ENCODE results near the gene RPS2.

Gene RPS2

DNA sequence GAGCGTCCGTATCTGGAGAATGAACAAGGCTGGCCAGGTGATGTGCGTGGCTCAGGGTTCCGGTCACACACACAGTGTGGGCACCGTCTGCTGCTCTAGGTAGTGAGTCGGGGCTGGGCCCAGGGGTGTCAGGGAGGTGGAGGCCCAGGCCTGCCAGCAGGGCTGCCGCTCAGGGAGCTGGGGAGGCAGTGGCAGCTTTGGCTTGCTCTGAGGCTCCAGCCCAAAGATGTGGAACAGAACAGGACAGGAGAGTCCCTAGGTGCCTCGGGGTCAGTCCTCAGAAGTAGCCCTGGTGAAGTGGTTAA, 11.5 kb upstream of the RPS2 start:
- no peak overlapping the region for H3K4me3 ChIP-seq (replicated peaks; ENCODE audit: low read depth, low read length)
- TF ChIP-seq, protein P1, sequence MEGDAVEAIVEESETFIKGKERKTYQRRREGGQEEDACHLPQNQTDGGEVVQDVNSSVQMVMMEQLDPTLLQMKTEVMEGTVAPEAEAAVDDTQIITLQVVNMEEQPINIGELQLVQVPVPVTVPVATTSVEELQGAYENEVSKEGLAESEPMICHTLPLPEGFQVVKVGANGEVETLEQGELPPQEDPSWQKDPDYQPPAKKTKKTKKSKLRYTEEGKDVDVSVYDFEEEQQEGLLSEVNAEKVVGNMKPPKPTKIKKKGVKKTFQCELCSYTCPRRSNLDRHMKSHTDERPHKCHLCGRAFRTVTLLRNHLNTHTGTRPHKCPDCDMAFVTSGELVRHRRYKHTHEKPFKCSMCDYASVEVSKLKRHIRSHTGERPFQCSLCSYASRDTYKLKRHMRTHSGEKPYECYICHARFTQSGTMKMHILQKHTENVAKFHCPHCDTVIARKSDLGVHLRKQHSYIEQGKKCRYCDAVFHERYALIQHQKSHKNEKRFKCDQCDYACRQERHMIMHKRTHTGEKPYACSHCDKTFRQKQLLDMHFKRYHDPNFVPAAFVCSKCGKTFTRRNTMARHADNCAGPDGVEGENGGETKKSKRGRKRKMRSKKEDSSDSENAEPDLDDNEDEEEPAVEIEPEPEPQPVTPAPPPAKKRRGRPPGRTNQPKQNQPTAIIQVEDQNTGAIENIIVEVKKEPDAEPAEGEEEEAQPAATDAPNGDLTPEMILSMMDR (IDR thresholded peaks at IDR 0.05; ENCODE audit: low read depth, low read length, missing control alignments) = no peak
- no peak for DNase-seq (ENCODE audit: extremely low read depth, low read depth)

DNA sequence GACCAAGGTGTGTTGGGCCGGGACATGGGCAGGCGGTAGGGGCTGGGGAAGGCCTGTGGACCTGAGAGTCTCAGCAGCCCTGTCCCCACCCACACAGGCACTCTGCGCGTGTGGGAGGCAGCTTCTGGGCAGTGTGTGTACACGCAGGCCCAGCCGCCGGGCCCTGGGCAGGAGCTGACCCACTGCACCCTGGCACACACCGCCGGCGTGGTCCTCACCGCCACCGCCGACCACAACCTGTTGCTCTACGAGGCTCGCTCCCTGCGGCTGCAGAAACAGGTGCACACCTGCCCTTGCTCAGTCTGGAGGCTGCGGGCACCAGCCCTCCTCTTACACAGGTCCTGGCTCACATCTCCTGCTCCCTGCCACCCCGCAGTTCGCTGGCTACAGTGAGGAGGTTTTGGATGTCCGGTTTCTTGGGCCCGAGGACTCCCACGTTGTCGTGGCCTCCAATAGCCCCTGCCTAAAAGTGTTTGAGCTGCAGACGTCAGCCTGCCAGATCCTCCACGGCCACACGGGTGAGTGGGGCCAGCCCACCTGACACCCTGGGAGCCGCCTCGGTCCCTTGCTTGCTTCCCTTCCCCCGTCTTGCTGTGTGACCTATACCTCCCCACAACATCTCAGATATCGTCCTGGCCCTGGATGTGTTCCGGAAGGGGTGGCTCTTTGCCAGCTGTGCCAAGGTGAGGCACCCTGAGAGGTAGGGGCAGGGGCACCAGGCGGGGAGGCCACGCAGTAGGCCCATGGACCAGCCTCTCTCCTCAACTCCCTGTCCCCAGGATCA, 11.0 kb upstream of the RPS2 start:
- no peak for DNase-seq (ENCODE audit: extremely low read depth, low read depth)
- TF ChIP-seq, protein P1 (IDR thresholded peaks at IDR 0.05; ENCODE audit: low read depth, low read length, missing control alignments) = no peak
- H3K4me3 ChIP-seq (replicated peaks; ENCODE audit: low read depth, low read length) = no peak overlapping the region

DNA sequence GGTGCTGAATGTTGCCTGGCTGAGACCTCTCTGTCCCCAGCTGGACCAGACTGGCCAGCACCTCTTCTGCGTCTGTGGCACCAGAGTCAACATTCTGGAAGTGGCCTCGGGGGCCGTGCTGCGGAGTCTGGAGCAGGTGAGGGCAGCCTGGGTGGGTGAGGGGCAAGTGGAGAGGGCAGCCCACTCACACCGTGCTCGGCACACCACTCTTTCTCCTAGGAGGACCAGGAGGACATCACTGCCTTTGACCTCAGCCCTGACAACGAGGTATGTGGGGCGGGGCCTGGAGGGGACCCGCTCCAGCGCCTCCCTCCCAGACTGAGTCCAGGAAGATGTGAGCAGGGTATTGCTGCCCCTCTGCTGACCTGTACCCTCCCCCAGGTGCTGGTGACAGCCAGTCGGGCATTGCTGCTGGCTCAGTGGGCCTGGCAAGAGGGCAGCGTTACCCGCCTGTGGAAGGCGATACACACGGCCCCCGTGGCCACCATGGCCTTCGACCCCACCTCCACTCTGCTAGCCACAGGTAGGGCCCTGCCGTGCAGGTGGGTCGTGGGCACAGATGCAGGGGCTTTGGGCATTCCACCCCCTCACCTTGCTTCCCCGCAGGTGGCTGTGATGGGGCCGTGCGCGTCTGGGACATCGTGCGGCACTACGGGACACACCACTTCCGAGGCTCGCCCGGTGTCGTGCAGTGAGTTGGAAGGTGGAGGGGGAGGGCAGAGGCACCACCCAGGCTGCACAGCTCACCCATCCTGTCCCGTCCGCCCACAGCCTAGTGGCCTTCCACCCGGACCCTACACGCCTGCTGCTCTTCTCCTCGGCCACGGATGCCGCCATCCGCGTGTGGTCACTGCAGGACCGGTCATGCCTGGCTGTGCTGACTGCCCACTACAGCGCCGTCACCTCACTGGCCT, 9.8 kb upstream of the RPS2 start:
- H3K4me3 ChIP-seq (replicated peaks; ENCODE audit: low read depth, low read length) = no peak overlapping the region
- TF ChIP-seq, protein P1 (IDR thresholded peaks at IDR 0.05; ENCODE audit: low read depth, low read length, missing control alignments) = no peak
- no peak for DNase-seq (ENCODE audit: extremely low read depth, low read depth)

DNA sequence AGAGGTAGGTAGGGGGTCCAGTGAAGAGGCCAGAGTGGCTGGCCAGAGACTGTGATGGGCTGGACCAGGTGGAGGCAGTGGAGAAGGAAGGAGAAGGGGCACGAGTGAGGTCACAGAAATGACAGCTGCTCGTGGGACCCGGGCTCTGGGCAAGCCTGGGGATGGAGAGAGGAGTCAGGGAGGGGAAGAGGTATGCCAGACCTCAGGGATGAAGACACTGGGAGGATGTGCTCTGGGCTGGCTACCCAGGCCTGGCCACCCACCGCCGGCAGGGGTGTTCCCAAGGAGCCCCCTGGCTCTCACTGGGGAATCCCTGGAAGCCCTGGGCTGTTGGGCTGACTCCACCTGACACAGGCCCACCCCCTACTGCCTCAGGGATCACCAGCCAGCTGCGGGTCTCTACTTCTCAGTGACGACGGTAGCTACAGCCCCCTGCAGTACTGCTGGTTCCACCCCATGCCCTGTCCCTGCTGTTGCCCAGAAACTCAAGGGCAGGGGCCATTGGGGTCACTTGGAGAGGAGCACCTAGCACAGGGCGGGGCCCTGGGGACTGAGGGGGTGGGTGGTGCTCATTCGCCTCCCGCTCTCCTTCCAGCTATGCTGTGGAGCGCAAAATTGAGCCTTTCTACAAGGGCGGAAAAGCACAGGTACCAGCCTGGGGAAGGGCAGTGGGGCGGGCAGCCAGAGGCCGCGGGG, 9.0 kb upstream of the RPS2 start:
- TF ChIP-seq, protein P1 (IDR thresholded peaks at IDR 0.05; ENCODE audit: low read depth, low read length, missing control alignments) = no peak
- H3K4me3 ChIP-seq (replicated peaks; ENCODE audit: low read depth, low read length) = peak overlapping the region; percentile 95
- no peak for DNase-seq (ENCODE audit: extremely low read depth, low read depth)

DNA sequence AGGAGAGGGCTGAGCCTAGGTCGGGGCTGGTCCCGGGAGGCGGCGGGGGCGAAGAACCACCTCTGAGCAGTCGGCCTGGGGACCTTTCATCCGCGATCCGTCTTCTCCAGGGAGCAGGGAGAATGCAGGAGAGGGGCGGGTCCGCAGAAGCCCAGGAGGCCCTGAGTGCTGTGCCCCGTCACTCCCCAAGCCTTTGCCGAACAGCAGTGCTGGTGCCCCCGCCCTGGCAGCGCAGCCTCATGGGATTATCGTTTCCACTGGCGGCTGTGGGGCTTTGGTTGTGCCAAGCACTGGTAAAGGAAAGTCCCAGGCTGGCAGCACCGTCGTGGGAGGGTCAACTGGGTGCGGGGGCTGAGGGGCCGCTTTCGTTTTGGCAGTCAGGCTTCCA, 7.9 kb upstream of the RPS2 start:
- TF ChIP-seq, protein P1 (IDR thresholded peaks at IDR 0.05; ENCODE audit: low read depth, low read length, missing control alignments) = no peak
- H3K4me3 ChIP-seq (replicated peaks; ENCODE audit: low read depth, low read length) = peak overlapping the region; percentile 95
- no peak for DNase-seq (ENCODE audit: extremely low read depth, low read depth)

DNA sequence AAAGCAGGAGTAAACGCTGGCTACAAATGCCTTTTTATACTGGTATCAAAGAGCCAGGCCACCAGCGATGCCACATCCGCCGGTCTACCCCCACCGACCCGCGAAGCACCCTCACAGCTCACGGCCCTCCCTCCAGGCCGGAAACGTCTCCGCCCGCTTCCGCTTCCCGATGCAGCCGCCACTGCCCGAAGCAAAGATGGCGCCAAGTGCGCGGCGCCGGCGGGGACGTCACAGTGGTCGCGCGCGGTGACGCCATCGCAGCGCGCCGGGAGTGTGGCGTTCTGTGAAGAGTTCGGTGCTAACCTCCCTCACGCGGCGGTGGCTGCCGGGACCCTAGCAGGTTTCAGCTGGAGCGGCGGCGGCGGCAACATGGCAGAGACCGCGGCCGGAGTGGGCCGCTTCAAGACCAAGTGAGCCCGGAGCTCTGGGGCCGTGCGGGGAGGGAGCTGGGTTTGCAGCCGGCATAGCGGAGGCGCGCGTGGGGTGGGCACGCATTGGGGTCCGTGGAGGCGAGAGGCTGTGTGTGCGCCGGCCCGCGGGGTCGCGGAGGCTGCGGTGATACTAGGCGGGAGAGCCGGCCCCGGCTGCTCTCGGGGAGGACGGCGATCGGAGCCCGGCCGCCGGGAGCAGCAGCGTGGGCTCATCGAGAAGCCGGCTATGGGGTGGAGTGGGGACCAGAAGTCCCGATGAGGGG, 7.3 kb upstream of the RPS2 start, which contains the start of gene TBL3:
Gene TBL3, plus strand, starts transcription at position 258 of the 694 bp plus-strand sequence. Its CDS starts 112 bp downstream, at position 370.
- peak; percentile 72 for DNase-seq (ENCODE audit: extremely low read depth, low read depth)
- TF ChIP-seq, protein P1 (IDR thresholded peaks at IDR 0.05; ENCODE audit: low read depth, low read length, missing control alignments) = no peak
- H3K4me3 ChIP-seq (replicated peaks; ENCODE audit: low read depth, low read length) = peak within 1 kb of the TSS; percentile 95
